T-helper 1 cell (primary cell): ENCODE measurements around the gene UCN2.
"Not testable (repeated sequence)": the region's sequence is repeated elsewhere in the genome, so short reads cannot be mapped to it uniquely, and the experiment has no call there.

ENCODE experiments used
- DNase-seq, 5 donors: peaks; one replicate each; pipeline ENCODE4 v3.0.0-alpha.2; 2012 to 2020

UCN2 gene

GRCh38 chr3:48560648-48561018 is 2.9 kb downstream of the UCN2 start:
- no peak for DNase-seq

DNA sequence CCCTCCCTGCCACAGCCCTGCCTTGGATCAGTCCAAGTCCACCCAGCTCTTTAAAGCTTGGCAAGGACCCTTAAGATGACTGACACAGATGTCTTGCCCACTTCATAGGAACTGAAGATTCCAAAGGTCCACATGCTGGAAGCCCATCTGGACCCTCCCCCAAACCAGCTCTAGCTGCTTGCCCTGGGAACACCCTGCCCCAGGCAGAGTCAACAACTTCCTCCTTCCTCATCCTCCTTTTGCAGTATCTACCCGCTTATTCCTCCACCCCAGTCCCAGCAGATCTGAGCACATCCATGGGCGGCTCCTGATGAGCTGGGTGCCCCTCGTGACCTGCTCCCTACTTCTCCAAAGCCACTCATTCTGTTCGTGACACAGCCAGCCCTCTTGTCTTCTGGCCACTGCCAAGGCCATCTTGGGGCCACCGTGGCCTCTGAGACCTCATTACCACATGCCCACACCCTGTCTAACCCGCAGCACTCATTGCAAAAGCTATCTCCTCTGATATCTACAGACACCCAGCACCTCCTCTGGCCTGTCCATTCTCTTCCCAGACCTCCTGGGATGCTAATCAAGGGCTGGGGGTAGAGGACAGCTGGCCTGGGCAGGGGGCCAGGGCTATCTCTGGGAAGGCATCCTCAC is 5.0 kb downstream of the UCN2 start:
- no peak for DNase-seq

DNA sequence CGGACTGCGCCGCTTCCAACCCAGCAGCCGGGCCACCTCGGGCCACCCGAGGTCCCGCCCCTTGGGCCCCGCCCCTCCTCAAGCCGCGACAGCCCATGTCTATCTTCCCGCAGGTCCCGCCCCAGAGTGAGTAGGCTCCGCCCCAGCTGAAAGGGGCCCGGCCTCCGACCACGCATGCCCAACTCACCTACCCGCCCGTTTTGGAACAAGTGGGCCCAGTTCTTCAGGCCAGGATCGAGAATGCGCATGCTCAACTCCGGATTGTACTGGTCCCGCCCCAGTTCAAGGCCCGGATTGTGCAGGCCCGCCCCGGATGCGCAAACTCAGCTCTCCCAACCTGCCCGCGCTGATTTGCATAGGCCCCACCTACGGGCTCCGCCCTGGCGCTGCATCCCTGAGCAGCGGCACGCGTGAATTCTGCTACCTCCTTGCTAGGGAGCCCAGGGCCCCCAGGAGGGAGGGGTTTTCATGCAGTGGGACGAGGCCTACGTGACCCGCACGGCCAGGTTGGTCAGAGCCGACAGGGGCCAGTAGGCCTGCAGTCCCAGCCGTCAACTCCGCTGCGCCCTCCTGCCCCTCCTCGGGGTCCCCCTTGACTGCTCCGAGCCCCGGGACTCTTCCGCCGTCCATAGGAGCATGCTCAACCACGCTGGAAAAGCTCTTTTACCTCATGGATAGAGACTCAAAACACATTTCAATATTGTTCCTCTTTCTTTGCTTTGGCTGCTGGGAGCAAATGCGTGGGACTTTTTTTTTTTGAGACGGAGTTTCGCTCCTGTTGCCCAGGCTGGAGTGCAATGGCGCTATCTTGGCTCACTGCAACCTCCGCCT is 6.6 kb downstream of the UCN2 start, which contains the start of gene PFKFB4:
TSS of gene PFKFB4 (minus strand) at position 8 of the 831 bp plus-strand sequence. CDS start 26 bp downstream, outside the sequence.
- peak; percentile 98 to 99 (median 99) for DNase-seq

DNA sequence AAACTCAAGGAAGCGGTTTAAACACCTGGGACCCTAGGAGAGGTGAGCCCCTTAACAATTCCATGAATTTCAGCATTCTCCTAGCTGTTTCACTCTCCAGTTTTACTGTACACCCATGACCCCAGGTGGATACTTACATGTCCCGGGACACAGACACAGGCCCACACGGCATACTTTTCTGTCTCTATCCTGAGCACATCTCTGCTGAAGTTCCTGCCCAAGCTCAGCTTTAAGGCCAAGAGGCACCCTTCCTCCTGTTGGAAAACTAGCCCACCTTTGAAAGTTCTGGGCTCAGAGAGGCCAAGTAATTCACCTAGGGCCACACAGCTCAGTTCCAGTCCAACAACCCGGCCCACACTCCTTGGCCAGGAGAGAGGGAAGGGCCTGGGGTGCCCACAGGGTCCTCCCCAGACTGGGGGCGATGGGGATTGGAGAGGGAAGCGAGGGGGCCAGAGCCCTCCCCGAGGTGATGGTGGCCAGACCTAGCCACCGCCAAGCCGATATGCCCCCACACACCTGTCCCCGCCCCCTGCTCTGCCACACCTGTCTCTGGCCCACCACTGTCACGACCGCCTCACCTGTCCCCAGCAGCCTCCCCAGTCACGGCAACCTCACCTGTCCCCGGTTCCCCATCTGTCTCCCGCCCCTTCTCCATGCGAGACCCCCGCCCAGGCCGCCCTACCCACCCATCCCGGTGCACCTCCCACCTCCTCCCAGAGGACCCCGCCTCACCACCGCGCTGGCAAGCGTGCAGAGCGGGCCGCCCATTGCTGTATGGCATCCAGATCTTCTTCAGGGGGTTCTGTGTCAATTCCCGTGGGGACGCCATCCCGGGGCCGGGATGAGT is 7.4 kb downstream of the UCN2 start:
- DNase-seq: no peak

DNA sequence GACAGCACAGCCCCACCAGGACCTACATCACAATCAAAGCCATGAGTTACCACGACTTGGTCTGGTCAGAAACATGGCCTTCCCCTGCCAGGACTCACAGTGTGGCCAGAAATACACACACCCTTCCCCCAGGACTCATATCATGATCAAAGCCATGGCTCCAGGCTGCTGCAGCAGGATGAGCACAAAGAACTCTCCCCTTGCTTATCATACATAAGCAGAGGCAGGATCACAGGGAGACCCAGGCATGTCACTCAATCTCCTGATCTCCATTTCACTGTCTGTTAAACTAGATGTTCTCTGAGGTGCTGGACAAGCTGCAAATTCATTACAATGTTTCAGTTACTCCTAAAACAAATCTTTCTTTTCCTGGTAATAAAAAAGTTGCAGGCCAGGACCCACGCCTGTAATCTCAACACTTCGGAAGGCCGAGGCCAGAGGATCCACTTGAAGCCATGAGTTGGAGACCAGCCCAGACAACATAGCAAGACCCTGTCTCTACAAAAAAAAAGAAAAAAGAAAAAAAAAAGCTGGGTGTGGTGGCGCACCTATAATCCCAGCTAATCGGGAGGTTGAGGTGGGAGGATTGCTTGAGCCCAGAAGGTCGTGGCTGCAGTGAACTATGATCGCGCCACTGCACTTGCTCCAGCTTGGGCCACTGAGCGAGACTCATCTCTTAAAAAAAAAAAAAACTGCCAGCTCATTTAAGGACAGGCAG is 8.2 kb downstream of the UCN2 start:
- DNase-seq: no peak

GRCh38 chr3:48553886-48554845 is 9.4 kb downstream of the UCN2 start:
- no peak for DNase-seq

GRCh38 chr3:48553361-48553760 is 10.2 kb downstream of the UCN2 start:
- DNase-seq: no peak

DNA sequence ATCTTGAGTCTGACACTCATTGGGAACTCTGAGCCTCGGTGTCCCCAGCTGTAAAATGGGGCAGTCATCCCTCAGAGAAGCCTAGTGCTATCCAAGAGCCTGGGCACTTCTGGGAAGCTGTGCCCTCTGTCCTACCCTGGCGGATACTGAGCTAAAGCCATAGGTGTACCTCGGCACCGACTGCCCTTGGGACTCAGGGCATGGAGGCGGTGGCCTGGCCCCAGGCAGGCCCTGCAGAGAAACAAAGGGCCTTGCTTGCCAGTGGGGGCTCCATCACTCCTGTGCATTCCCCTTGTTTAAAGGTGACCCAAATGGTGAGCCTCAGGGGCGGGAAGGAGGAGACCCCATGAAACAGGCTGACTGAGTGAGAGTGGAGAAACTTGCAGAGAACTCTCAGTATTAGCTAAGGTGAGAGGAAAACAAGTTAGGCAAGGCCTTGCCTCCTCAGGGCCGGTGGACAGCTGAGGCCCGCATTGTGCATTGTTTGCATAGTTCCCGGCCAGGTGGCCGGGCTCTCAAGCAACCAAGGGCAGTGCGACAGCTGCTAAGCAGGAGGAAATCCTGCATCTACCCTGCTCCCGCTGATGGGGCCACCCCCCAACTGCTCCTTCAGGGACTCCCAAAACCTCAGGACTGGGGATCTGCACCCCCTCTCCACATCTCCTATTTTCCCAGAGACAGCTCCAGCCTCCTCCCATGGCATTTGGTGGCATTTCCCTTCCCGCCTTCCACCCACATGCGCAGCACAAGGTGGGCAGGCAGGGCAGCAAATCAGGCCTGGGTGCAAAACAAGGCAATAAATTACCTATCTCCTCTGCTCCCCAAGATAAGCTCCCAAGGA is 11.2 kb downstream of the UCN2 start:
- DNase-seq: no peak

GRCh38 chr3:48551651-48552050 is 11.9 kb downstream of the UCN2 start:
- DNase-seq: not testable (repeated sequence)

DNA sequence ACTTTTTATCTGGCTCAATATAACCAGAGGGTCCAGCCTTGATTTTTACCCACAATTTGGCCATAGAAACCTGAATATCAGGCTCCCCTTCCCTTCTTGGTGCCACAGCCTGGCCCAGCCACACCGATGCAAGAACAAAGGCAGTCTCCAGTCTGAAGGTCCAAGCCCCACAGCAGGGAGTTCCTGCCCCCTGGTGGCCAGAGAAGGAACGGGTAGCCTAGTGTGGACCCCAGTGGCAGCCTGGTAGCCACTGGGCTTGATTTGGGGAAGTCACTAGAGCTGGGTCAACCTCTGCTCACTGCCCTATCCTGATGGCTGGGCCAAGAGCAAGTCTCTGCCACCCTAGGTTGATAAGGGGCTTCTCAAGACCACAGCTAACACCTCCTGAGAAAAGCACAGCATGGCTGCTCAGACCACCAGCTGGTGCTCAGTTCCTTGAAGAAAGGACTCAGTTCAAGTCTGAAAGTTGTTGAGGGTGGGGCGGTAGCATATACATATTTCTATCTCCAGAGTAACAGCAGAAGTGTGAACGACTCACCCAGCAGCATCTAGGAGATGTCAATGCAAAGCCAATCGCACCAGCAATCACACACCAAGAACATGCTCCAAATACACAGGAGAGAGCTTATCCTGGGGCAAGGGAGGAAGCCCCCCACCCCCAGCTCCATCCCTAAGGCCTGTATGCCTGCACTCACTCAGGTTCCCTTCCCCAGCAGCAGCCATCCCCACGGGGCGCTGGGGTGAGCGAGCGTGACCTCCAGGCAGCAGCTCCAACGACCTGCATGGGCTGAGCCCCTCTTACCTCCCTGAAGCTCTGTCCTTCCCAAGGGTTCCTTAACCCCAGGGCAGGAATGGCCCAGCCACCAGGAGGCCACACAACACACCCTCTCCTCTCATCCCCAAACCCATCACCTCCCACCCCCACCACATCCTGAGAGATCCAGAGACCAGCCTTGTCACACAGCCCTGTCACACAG is 14.6 kb downstream of the UCN2 start:
- DNase-seq: peak; percentile 58 to 77 (median 72)

GRCh38 chr3:48548126-48548525 is 15.5 kb downstream of the UCN2 start:
- no peak for DNase-seq

- no peak for DNase-seq
These were observed 17.3 kb downstream of the UCN2 start for GRCh38 chr3:48546203-48546829.

DNA sequence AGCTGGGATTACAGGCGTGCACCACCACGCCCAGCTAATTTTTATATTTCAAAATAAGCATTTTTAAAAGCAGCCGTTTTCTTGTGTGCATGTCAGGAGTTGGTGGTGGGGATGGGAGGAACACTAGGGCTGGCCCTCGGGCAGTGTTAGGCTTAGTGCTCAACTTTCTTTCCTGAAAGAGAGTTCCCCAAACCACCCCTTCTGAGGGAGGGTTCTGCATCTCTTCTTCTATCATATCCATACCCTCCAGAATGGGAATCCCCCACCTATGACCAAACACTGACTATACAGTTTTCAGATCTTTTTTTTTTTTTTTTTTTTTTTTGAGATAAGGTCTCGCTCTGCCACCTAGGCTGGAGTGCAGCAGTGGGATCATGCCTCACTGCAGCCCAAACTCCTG is 19.4 kb downstream of the UCN2 start:
- no peak for DNase-seq

DNA sequence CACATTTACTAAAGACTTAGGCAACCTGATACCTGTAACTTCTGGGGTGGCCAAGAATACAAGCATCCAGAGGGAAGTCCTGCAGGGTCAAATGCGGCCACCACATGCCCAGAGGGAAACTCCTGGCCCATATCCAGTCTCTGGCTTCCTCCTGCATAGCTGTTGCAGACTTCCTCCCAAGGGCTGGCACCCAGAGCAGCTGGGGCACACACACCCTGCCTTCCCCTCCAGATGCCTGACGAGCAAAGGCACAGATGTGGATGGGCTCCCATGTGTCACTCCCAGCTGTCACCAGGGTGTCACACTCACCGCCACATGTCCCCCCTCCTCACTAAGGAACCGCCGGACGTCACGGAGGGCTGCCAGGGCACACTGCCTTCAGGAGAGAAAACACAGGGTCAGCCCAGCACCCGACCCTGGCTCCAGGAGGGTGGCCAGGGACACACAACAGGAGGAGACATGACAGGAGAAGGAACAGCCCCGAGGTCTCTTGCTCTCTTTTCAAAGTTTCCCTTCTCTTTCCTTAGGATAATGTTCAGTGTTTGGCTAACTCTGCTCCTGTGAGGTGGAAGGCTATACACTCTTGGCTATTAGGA is 20.2 kb downstream of the UCN2 start:
- DNase-seq: no peak

DNA sequence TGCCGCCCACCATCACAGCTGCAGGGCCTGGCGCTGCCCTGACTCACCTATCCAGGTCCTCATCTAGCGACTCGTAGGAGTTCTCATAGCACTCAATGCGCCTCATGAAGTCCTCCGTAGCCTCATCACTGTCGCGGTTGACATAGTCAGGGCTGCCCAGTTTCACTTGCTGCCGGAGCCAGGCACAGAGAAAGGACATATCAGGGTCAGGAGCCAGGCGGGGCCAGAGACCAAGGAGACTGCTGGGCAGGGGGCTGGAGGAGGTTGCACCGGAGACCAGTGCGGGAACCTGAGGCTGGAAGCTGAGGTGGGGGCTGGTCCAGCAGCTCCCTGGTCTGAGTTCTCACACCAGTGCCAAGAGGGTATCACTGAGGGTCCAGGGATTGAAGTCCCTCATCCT is 25.1 kb downstream of the UCN2 start:
- no peak for DNase-seq

DNA sequence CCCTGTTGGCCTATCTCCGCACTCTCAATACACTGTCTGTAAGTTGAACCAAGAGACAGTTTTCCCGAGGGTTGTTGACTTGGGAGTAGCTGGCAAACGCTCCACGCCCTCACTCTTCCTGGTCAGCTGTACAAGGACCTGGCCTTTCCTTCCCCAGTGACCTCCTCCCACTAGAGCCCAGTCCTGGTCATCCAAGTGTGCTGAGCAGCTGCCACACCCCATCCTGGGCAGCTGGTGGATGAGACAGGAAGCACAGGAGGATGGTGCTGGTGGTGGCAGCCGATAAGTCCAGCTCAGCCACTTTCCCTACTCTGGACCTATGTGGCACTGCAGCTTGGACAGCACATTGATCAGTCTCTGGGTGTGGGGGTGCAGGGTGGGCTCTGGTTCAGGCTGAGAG is 26.8 kb downstream of the UCN2 start:
- DNase-seq: no peak

GRCh38 chr3:48536116-48536515 is 27.5 kb downstream of the UCN2 start:
- DNase-seq: no peak

DNA sequence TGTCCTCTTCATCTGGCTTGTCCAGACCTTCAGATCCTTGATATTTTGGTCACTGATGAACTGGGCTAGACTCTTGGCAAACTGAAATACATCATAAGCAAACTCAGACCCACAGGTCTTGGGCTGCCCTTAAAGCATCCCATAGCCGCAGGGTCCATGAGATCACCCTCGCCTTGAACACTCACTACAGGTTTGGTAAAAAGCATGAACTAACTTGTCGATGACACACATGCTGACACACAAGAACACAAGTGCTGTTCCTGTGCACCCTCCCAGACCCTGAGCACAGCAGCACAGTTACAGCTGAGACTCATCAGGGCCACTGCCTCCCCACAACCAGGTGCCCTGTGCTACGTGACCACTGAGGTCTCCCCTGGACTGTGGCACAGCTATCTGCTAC is 28.0 kb downstream of the UCN2 start:
- no peak for DNase-seq
